ENCODE measurements around the gene RPP21.

GRCh38 chr6:30328397-30328796 is 16.6 kb upstream of the RPP21 start:
- TF ChIP-seq CTCF (conservative IDR thresholded peaks at IDR 0.05 in 1 of 2, IDR thresholded peaks at IDR 0.05 in 1 of 2; ENCODE audit: extremely low read depth in 1 of 2, insufficient read depth in 1 of 2, low read depth in 1 of 2, low read length in 2 of 2) (no peak), EZH2 (IDR thresholded peaks at IDR 0.05; ENCODE audit: borderline replicate concordance, low read length) (no peak)

All from mammary epithelial cell (primary cell).